ENCODE measurements around the gene TSPO. TPM values are rescaled to one million over a fixed set of nuclear protein-coding genes. Genes with fewer than 3 reads are reported as not detected.

Gene TSPO
- total and polyA plus RNA-seq, 2 donors = 32.0 to 93.2 TPM

DNA sequence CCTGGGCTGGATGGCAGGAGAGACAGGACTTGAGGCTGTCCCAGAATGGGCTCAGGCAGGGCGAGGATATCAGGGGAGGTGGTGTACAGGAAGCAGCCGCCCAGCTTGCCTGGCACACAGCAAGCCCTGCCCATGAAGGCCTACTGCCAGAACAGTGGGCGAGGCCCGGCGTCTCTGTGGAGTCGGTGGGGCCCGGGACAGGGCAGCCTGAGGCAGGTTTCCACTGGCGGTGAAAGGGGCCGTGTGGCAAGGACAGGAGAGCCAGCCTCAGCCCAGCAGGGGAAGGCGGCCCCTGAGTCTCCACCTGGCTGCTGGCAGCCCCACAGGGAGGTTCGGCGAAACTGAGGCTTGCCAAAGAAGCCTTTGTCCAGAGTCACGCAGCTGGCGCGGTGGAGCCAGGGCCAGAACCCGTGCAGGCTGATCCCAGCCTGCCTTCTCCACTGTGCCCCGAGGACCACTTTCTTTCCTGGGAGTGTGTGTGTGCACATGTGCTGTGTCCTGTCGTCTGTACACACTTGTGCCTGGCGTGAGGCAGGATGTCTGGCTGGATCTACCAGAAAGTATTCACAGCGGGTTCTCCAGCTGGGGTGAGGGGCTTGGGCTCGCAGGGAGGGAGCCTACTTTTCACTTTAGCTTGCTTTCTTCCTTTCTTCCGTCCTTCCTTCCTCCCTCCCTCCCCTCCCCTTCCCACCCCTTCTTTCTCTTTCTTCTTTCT lies 1.2 kb downstream of the TSPO start:
- Histone ChIP-seq H3K27ac (ENCODE audit: low read depth in 1 of 2, low read length in 1 of 2) (no peak overlapping the region), H3K36me3 (ENCODE audit: control insufficient read depth in 2 of 2, insufficient read depth in 2 of 2, low read length in 1 of 2) (no peaks in the 10 kb centered on the region), H3K27me3 (ENCODE audit: control insufficient read depth in 2 of 2, insufficient read depth in 1 of 2, low read length in 1 of 2) (peaks cover 2 to 23% of the 10 kb centered on the region in 2 donors), H3K4me3 (ENCODE audit: low read length in 2 of 2) (peak overlapping the region in 1 of 2 donors; percentile 62), H3K4me1 (ENCODE audit: control insufficient read depth in 2 of 2, insufficient read depth in 2 of 2, low read length in 2 of 2) (peaks cover 6 to 27% of the 10 kb centered on the region in 2 donors), H3K9me3 (ENCODE audit: control insufficient read depth in 2 of 2, insufficient read depth in 1 of 2, low read length in 1 of 2) (no peaks in the 10 kb centered on the region)
- 25% methylated on average over 22 of the region's 22 CpGs for WGBS
- DNase-seq (ENCODE audit: low read depth in 6 of 9, low spot score in 9 of 9) = no peak

- 80% methylated on average over 9 of the region's 9 CpGs for WGBS
- Histone ChIP-seq H3K27ac (ENCODE audit: low read depth in 1 of 2, low read length in 1 of 2) (no peak overlapping the region), H3K27me3 (ENCODE audit: control insufficient read depth in 2 of 2, insufficient read depth in 1 of 2, low read length in 1 of 2) (peaks cover 2 to 23% of the 10 kb centered on the region in 2 donors), H3K36me3 (ENCODE audit: control insufficient read depth in 2 of 2, insufficient read depth in 2 of 2, low read length in 1 of 2) (no peaks in the 10 kb centered on the region), H3K4me3 (ENCODE audit: low read length in 2 of 2) (no peak overlapping the region), H3K4me1 (ENCODE audit: control insufficient read depth in 2 of 2, insufficient read depth in 2 of 2, low read length in 2 of 2) (peaks cover 6 to 15% of the 10 kb centered on the region in 2 donors), H3K9me3 (ENCODE audit: control insufficient read depth in 2 of 2, insufficient read depth in 1 of 2, low read length in 1 of 2) (no peaks in the 10 kb centered on the region)
- no peak for DNase-seq (ENCODE audit: low read depth in 6 of 9, low spot score in 9 of 9)
These were observed 2.5 kb downstream of the TSPO start for GRCh38 chr22:43153899-43154298.

DNA sequence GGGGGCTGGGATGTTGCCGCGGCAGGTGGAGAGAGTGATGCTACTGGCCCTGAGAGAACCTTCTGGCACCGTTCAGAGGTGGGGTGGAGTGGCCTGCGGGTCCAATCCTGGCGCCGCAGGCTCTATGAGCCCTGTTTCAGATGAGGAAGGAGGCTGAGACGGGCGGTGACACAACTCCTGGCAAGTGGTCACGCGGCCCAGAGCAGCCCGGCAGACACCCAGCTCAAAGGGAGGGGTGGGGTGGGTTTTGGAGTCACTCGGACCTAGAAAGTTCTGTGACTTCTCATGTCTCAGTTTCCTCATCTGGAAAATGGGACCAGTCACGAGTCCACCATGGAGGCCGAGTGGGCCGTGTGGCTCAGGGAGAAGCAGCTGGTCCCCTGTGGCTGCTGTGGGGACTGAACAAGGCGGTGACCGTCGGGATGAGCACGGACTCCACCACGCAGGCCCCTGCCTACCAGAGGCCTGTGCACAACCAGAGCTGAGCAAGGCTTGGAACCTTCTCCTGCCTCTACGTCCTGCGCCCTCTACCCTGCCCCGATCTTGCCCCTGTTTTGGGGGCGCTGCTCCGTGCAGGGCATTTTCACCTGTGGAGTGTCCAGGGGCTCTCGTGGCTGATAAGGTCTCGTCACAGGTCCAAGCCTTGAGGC lies 3.7 kb downstream of the TSPO start:
- peaks cover 6 to 14% of the 10 kb centered on the region in 2 donors for H3K4me1 ChIP-seq (ENCODE audit: control insufficient read depth in 2 of 2, insufficient read depth in 2 of 2, low read length in 2 of 2)
- no peak overlapping the region for H3K27ac ChIP-seq (ENCODE audit: low read depth in 1 of 2, low read length in 1 of 2)
- DNase-seq (ENCODE audit: low read depth in 6 of 9, low spot score in 9 of 9) = no peak
- H3K9me3 ChIP-seq (ENCODE audit: control insufficient read depth in 2 of 2, insufficient read depth in 1 of 2, low read length in 1 of 2) = no peaks in the 10 kb centered on the region
- no peak overlapping the region for H3K4me3 ChIP-seq (ENCODE audit: low read length in 2 of 2)
- H3K36me3 ChIP-seq (ENCODE audit: control insufficient read depth in 2 of 2, insufficient read depth in 2 of 2, low read length in 1 of 2) = no peaks in the 10 kb centered on the region
- H3K27me3 ChIP-seq (ENCODE audit: control insufficient read depth in 2 of 2, insufficient read depth in 1 of 2, low read length in 1 of 2) = peaks cover 2 to 23% of the 10 kb centered on the region in 2 donors
- WGBS = 94% methylated on average over 27 of the region's 27 CpGs

- H3K36me3 ChIP-seq (ENCODE audit: control insufficient read depth in 2 of 2, insufficient read depth in 2 of 2, low read length in 1 of 2) = no peaks in the 10 kb centered on the region
- 93% methylated on average over 5 of the region's 5 CpGs for WGBS
- no peak for DNase-seq (ENCODE audit: low read depth in 6 of 9, low spot score in 9 of 9)
- H3K9me3 ChIP-seq (ENCODE audit: control insufficient read depth in 2 of 2, insufficient read depth in 1 of 2, low read length in 1 of 2) = no peaks in the 10 kb centered on the region
- no peak overlapping the region for H3K27ac ChIP-seq (ENCODE audit: low read depth in 1 of 2, low read length in 1 of 2)
- H3K4me1 ChIP-seq (ENCODE audit: control insufficient read depth in 2 of 2, insufficient read depth in 2 of 2, low read length in 2 of 2) = peaks cover 6 to 14% of the 10 kb centered on the region in 2 donors
- peaks cover 1 to 19% of the 10 kb centered on the region in 2 donors for H3K27me3 ChIP-seq (ENCODE audit: control insufficient read depth in 2 of 2, insufficient read depth in 1 of 2, low read length in 1 of 2)
- no peak overlapping the region for H3K4me3 ChIP-seq (ENCODE audit: low read length in 2 of 2)
These were observed 4.4 kb downstream of the TSPO start for GRCh38 chr22:43155789-43156188.

- Histone ChIP-seq H3K4me3 (ENCODE audit: low read length in 2 of 2) (no peak overlapping the region), H3K9me3 (ENCODE audit: control insufficient read depth in 2 of 2, insufficient read depth in 1 of 2, low read length in 1 of 2) (no peaks in the 10 kb centered on the region), H3K36me3 (ENCODE audit: control insufficient read depth in 2 of 2, insufficient read depth in 2 of 2, low read length in 1 of 2) (no peaks in the 10 kb centered on the region), H3K27ac (ENCODE audit: low read depth in 1 of 2, low read length in 1 of 2) (no peak overlapping the region), H3K27me3 (ENCODE audit: control insufficient read depth in 2 of 2, insufficient read depth in 1 of 2, low read length in 1 of 2) (peaks cover 0 to 13% of the 10 kb centered on the region in 2 donors), H3K4me1 (ENCODE audit: control insufficient read depth in 2 of 2, insufficient read depth in 2 of 2, low read length in 2 of 2) (peaks cover 3 to 14% of the 10 kb centered on the region in 2 donors)
- 96% methylated on average over 12 of the region's 12 CpGs for WGBS
- DNase-seq (ENCODE audit: low read depth in 6 of 9, low spot score in 9 of 9) = no peak
These were observed 5.1 kb downstream of the TSPO start for GRCh38 chr22:43156413-43156812.

DNA sequence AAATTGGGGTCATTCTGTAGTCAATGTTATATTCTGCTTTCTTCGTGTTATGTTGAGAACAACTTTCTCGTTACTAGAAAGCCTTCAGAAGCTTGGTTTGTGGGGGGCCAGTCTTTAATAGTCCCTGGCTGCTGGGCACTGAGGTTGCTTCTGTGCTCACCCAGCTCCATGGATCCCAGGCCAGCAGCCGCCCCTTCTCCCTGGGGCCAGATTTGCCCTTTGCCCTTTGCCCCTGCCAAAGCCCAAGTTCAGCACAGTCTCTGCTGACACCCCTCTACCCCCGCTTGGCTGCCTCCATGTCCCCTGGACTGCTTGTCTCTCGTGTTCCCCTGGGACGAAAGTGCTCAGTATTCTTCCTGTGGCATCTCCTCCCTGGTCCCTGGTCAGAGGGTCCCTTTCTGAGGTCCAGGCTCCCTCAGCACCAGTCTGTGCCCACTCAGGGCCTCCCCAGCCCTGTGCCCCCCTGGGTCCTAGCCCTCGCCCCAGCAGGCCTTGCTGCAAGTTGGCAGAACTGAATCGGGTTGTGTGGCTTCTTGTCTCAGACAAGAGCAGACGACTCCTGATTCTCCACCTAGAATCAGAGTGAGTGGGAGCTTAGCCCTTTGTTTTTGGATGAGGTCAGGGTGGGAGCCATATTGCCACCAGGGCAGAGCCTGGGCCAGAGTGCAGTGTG lies 6.7 kb downstream of the TSPO start:
- H3K9me3 ChIP-seq (ENCODE audit: control insufficient read depth in 2 of 2, insufficient read depth in 1 of 2, low read length in 1 of 2) = no peaks in the 10 kb centered on the region
- H3K27me3 ChIP-seq (ENCODE audit: control insufficient read depth in 2 of 2, insufficient read depth in 1 of 2, low read length in 1 of 2) = no peaks in the 10 kb centered on the region
- 96% methylated on average over 9 of the region's 9 CpGs for WGBS
- no peak for DNase-seq (ENCODE audit: low read depth in 6 of 9, low spot score in 9 of 9)
- H3K4me1 ChIP-seq (ENCODE audit: control insufficient read depth in 2 of 2, insufficient read depth in 2 of 2, low read length in 2 of 2) = no peaks in the 10 kb centered on the region
- H3K36me3 ChIP-seq (ENCODE audit: control insufficient read depth in 2 of 2, insufficient read depth in 2 of 2, low read length in 1 of 2) = no peaks in the 10 kb centered on the region
- H3K27ac ChIP-seq (ENCODE audit: low read depth in 1 of 2, low read length in 1 of 2) = no peak overlapping the region
- no peak overlapping the region for H3K4me3 ChIP-seq (ENCODE audit: low read length in 2 of 2)

DNA sequence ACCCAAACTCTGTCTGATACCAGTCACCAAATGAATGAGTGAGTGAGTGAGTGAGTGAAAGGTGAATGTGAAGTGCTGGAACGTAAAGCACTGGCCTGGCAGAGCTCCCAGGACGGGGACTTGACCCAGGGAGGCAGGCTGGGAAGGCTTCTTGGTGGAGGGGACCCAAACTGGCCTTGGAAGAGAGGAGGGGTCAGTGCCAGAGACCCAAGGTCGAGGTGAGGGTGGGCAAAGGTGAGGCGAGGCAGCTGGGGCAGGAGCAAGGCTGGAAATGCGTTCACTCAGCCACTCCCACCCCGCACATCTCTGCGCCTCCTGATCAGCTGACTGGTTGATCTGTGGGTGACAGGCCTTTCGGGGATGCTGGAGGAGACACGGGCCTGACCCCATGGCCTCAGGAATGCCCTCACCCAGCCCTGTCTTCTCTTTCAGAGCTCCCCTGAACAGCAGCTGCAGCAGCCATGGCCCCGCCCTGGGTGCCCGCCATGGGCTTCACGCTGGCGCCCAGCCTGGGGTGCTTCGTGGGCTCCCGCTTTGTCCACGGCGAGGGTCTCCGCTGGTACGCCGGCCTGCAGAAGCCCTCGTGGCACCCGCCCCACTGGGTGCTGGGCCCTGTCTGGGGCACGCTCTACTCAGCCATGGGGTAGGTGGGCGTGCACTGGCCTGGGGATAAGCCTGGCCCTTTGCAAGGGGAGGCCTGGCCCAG lies 7.6 kb downstream of the TSPO start:
- peaks cover 0 to 2% of the 10 kb centered on the region in 2 donors for H3K4me1 ChIP-seq (ENCODE audit: control insufficient read depth in 2 of 2, insufficient read depth in 2 of 2, low read length in 2 of 2)
- H3K27ac ChIP-seq (ENCODE audit: low read depth in 1 of 2, low read length in 1 of 2) = no peak overlapping the region
- no peaks in the 10 kb centered on the region for H3K36me3 ChIP-seq (ENCODE audit: control insufficient read depth in 2 of 2, insufficient read depth in 2 of 2, low read length in 1 of 2)
- whole genome bisulfite sequencing = 96% methylated on average over 24 of the region's 24 CpGs
- peaks cover 0 to 9% of the 10 kb centered on the region in 2 donors for H3K27me3 ChIP-seq (ENCODE audit: control insufficient read depth in 2 of 2, insufficient read depth in 1 of 2, low read length in 1 of 2)
- DNase-seq (ENCODE audit: low read depth in 6 of 9, low spot score in 9 of 9) = no peak
- no peaks in the 10 kb centered on the region for H3K9me3 ChIP-seq (ENCODE audit: control insufficient read depth in 2 of 2, insufficient read depth in 1 of 2, low read length in 1 of 2)
- no peak overlapping the region for H3K4me3 ChIP-seq (ENCODE audit: low read length in 2 of 2)

DNA sequence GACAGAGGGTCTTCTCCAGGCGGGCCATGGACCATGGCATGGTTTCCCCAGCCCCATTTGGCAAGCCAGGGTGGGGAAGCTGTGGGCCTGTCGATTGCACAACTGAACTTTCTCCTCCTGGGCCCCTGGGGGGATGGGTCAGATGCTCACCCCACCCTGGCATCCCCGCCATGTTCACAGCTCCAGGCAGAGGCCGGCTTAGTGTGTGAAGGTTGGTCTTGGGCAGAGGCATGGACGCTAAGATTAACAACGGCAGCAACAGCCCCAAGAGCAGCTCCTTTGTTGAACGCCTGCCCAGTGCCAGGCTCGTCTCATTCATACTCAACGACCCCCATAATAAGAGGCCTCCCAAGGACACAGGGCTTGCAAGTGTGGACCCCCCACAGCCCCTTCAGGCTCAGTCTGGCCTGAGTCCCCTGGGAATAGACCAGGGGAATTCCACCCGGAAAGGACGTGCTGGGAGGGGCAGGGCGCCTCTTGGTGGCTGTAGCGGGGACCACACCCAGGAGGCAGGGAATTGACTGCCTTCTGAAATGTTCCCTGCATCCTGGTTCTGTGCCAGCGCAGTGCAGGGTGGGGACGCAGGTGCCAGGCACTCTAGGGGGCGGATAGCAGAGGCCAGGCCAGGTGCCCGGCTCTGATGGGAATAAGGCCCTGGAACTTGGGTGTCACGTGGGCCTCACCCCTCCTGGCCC lies 8.3 kb downstream of the TSPO start:
- 94% methylated on average over 18 of the region's 18 CpGs for WGBS
- Histone ChIP-seq H3K4me1 (ENCODE audit: control insufficient read depth in 2 of 2, insufficient read depth in 2 of 2, low read length in 2 of 2) (peaks cover 0 to 5% of the 10 kb centered on the region in 2 donors), H3K4me3 (ENCODE audit: low read length in 2 of 2) (no peak overlapping the region), H3K27ac (ENCODE audit: low read depth in 1 of 2, low read length in 1 of 2) (no peak overlapping the region), H3K36me3 (ENCODE audit: control insufficient read depth in 2 of 2, insufficient read depth in 2 of 2, low read length in 1 of 2) (no peaks in the 10 kb centered on the region), H3K27me3 (ENCODE audit: control insufficient read depth in 2 of 2, insufficient read depth in 1 of 2, low read length in 1 of 2) (peaks cover 2 to 16% of the 10 kb centered on the region in 2 donors), H3K9me3 (ENCODE audit: control insufficient read depth in 2 of 2, insufficient read depth in 1 of 2, low read length in 1 of 2) (peaks cover 0 to 3% of the 10 kb centered on the region in 2 donors)
- DNase-seq (ENCODE audit: low read depth in 6 of 9, low spot score in 9 of 9) = no peak
